ENCODE measurements around the gene ADAM12. TPM values are rescaled to one million over a fixed set of nuclear protein-coding genes. Genes with fewer than 3 reads are reported as not detected.
A peak's percentile ranks its signal among the peaks of the same experiment; 100 is the strongest.
"Not testable (repeated sequence)": the region's sequence is repeated elsewhere in the genome, so short reads cannot be mapped to it uniquely, and the experiment has no call there.

The ADAM12 gene
- total and polyA plus RNA-seq, 7 donors = 0.01 to 3.3 (median 0.24) TPM; not detected in 2

- H3K9me3 ChIP-seq = no peaks in the 10 kb centered on the region
- H3K4me1 ChIP-seq = no peaks in the 10 kb centered on the region
- intact Hi-C loops (cut with DNase I) = no loop called here
- no peak for ATAC-seq
- WGBS, 3 donors = 86 to 100% (median 95%) methylated on average over 2 of the region's 2 CpGs
- no peak overlapping the region for H3K4me3 ChIP-seq
- DNase-seq = no peak
- H3K27me3 ChIP-seq (ENCODE audit: insufficient read depth in 3 of 3, low read length in 2 of 3) = no peaks in the 10 kb centered on the region
- TF ChIP-seq CTCF (IDR thresholded peaks at IDR 0.05) = no peak
- H3K36me3 ChIP-seq (ENCODE audit: insufficient read depth in 1 of 2, low read depth in 1 of 2) = no peaks in the 10 kb centered on the region
- no peak overlapping the region for H3K27ac ChIP-seq
These were observed 336.1 kb downstream of the ADAM12 start for GRCh38 chr10:126052171-126052570.

- no peak overlapping the region for H3K27ac ChIP-seq
- no peaks in the 10 kb centered on the region for H3K36me3 ChIP-seq (ENCODE audit: insufficient read depth in 1 of 2, low read depth in 1 of 2)
- H3K9me3 ChIP-seq = no peaks in the 10 kb centered on the region
- DNase-seq (no peak), ATAC-seq (peak in 1 of 4 donors; percentile 31)
- WGBS, 3 donors = 57 to 64% (median 64%) methylated on average over 13 of the region's 13 CpGs
- TF ChIP-seq CTCF (IDR thresholded peaks at IDR 0.05) = no peak
- H3K4me1 ChIP-seq = no peaks in the 10 kb centered on the region
- intact Hi-C loops (cut with DNase I) = no loop called here
- no peaks in the 10 kb centered on the region for H3K27me3 ChIP-seq (ENCODE audit: insufficient read depth in 3 of 3, low read length in 2 of 3)
- H3K4me3 ChIP-seq = no peak overlapping the region
These were observed 338.2 kb downstream of the ADAM12 start for GRCh38 chr10:126049759-126050700.

GRCh38 chr10:126047749-126048148, 340.5 kb downstream of the ADAM12 start:
- 87 to 94% (median 89%) methylated on average over 1 of the region's 1 CpG for WGBS, 3 donors
- ATAC-seq; H3K4me3 ChIP-seq; H3K27ac ChIP-seq; intact Hi-C loops (cut with DNase I); H3K9me3 ChIP-seq; DNase-seq; H3K27me3 ChIP-seq (ENCODE audit: insufficient read depth in 3 of 3, low read length in 2 of 3); H3K36me3 ChIP-seq (ENCODE audit: insufficient read depth in 1 of 2, low read depth in 1 of 2); H3K4me1 ChIP-seq: not testable (repeated sequence)

GRCh38 chr10:126046831-126047230, 341.4 kb downstream of the ADAM12 start:
- no peaks in the 10 kb centered on the region for H3K9me3 ChIP-seq
- no peak for ATAC-seq
- H3K27ac ChIP-seq = no peak overlapping the region
- intact Hi-C loops (cut with DNase I) = no loop called here
- 74 to 85% (median 74%) methylated on average over 5 of the region's 5 CpGs for WGBS, 3 donors
- TF ChIP-seq CTCF (IDR thresholded peaks at IDR 0.05) = no peak
- no peaks in the 10 kb centered on the region for H3K4me1 ChIP-seq
- no peaks in the 10 kb centered on the region for H3K36me3 ChIP-seq (ENCODE audit: insufficient read depth in 1 of 2, low read depth in 1 of 2)
- DNase-seq = no peak
- H3K27me3 ChIP-seq (ENCODE audit: insufficient read depth in 3 of 3, low read length in 2 of 3) = no peaks in the 10 kb centered on the region
- H3K4me3 ChIP-seq = no peak overlapping the region

GRCh38 chr10:126045861-126046260, 342.4 kb downstream of the ADAM12 start:
- H3K4me3 ChIP-seq = no peak overlapping the region
- DNase-seq (no peak), ATAC-seq (no peak)
- intact Hi-C loops (cut with DNase I) = no loop called here
- 93 to 97% (median 94%) methylated on average over 3 of the region's 3 CpGs for WGBS, 3 donors
- no peaks in the 10 kb centered on the region for H3K4me1 ChIP-seq
- no peaks in the 10 kb centered on the region for H3K27me3 ChIP-seq (ENCODE audit: insufficient read depth in 3 of 3, low read length in 2 of 3)
- no peaks in the 10 kb centered on the region for H3K9me3 ChIP-seq
- no peak overlapping the region for H3K27ac ChIP-seq
- no peak for TF ChIP-seq CTCF (IDR thresholded peaks at IDR 0.05)
- no peaks in the 10 kb centered on the region for H3K36me3 ChIP-seq (ENCODE audit: insufficient read depth in 1 of 2, low read depth in 1 of 2)
